ENCODE measurements around the gene SARDH.

The SARDH gene

DNA sequence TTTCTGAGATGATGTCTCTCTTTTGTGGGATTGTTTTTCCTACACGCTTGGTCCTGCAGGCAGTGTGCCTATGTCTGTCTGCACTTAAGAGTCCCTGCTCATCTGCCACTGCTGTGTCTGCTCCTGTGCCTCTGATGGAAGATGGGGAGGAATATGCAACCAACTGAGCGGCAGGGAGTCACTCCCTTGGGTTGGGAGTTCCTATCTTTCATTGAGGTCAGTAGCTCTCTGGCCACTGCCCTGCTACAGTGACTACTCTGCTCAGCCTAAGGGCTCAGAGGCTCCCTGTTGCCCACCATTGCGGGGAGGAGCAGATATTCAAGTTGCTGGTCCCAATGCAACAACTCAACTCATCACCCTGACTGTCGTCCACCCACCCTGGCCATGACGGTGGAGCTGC lies 115.6 kb downstream of the SARDH start:
- TF ChIP-seq, protein P1, sequence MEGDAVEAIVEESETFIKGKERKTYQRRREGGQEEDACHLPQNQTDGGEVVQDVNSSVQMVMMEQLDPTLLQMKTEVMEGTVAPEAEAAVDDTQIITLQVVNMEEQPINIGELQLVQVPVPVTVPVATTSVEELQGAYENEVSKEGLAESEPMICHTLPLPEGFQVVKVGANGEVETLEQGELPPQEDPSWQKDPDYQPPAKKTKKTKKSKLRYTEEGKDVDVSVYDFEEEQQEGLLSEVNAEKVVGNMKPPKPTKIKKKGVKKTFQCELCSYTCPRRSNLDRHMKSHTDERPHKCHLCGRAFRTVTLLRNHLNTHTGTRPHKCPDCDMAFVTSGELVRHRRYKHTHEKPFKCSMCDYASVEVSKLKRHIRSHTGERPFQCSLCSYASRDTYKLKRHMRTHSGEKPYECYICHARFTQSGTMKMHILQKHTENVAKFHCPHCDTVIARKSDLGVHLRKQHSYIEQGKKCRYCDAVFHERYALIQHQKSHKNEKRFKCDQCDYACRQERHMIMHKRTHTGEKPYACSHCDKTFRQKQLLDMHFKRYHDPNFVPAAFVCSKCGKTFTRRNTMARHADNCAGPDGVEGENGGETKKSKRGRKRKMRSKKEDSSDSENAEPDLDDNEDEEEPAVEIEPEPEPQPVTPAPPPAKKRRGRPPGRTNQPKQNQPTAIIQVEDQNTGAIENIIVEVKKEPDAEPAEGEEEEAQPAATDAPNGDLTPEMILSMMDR (IDR thresholded peaks at IDR 0.05; ENCODE audit: control insufficient read depth, insufficient read depth, low read depth, low read length, missing control alignments), result no peak
- DNase-seq (ENCODE audit: low read depth), result no peak
- H3K4me3 ChIP-seq (ENCODE audit: control insufficient read depth, low read depth, low read length), result no peak overlapping the region

DNA sequence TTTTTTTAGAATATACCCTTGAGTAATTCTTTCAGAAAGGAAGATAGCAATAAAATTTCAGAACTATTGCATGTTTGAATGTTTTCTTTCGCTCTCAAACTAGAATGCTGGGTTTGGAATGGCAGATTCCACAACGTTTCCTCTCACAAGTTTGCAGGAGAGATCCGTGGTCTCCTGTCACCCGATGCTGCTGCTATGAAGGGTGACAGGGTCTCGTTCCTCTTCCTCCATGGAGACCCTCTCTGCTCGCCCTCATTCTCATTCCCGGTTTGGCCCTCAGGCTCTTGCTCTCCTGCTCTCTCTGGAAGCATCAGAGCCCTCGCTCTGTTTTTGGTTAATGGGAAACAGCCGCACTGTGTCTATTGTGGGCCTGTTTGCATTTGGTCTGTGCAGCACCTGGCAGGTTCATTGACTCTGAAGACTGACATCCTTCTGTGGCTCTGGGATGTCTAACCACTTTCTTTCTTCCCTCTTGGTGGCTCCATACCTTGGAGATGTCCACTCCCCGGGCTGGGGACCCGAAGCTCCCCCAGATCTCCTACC lies 116.4 kb downstream of the SARDH start:
- no peak overlapping the region for H3K4me3 ChIP-seq (ENCODE audit: control insufficient read depth, low read depth, low read length)
- DNase-seq (ENCODE audit: low read depth), result no peak
- TF ChIP-seq, protein P1 (IDR thresholded peaks at IDR 0.05; ENCODE audit: control insufficient read depth, insufficient read depth, low read depth, low read length, missing control alignments), result no peak

DNA sequence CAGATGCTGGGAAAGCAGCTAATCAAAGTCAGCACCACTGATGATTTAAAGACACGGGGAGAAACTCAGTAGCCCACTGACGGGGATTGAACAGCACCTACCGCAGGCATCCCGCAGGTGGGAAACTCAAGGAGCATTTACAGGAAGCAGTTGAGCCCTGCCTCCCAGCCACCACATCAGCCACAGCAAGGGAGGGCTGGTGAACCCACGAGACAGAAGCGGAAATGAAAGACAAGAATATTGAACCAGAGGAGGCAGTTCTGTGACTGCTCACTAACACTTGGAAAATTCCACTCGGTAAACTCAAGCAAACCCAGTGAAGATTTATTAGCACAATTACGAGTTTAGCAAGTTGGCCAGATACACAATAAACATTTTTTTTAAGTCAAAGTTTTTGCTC lies 118.4 kb downstream of the SARDH start:
- TF ChIP-seq, protein P1 (IDR thresholded peaks at IDR 0.05; ENCODE audit: control insufficient read depth, insufficient read depth, low read depth, low read length, missing control alignments), result no peak
- no peak for DNase-seq (ENCODE audit: low read depth)
- H3K4me3 ChIP-seq (ENCODE audit: control insufficient read depth, low read depth, low read length), result no peak overlapping the region

DNA sequence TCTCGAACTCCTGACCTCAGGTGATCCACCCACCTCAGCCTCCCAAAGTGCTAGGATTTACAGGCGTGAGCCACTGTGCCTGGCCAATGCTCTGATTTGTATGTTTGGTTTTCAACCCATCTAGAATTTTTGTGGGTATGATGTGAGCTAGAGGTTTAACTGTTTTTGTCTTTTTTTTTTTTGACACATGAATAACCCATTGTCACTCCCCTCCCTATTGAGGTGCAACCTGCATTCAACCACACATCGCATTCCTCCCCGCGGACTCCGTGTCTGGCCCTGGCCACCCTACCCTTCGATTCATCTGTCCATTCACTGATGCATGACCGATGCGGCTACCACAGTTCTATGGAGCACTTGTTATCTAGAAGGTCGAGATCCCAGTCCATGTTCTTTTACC lies 119.4 kb downstream of the SARDH start:
- TF ChIP-seq, protein P1 (IDR thresholded peaks at IDR 0.05; ENCODE audit: control insufficient read depth, insufficient read depth, low read depth, low read length, missing control alignments), result no peak
- no peak overlapping the region for H3K4me3 ChIP-seq (ENCODE audit: control insufficient read depth, low read depth, low read length)

DNA sequence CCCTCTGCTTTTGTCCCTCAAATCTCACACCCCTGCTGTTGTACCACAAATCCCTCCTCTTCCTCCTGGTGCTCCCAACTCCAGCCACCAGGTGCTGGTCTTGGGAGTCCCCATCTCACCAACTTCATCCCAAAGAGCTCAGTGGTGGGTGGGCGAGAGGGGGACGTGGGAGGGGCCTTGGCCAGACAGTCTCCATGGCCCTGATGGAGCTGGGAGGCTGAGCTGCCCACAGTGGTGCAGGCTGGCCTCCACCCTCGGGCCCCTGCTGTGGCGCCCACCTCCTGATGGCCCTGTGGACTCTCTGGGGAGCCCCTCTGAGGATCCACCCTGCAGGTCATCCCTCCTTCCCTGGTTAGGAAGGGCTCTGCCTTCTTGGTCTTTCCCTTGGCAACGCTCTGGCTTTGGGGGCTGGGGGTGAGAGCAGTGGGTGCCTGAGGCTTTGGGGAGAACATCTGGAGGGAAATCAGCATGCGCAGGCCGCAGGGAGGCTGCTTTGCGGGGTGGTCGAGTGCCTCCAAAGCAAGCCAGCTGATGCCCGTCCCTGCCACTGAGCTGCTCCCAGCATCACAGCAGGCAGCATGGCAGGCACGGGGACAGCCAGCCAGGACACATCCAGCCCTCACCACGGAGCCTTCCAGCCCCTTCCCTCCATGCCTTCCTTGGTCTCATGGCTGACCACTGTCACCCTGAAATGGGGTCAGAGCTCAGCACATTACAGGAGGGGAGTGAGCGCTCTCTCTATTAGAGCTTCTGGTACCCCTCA lies 121.3 kb downstream of the SARDH start:
- TF ChIP-seq, protein P1 (IDR thresholded peaks at IDR 0.05; ENCODE audit: control insufficient read depth, insufficient read depth, low read depth, low read length, missing control alignments), result no peak
- DNase-seq (ENCODE audit: low read depth), result no peak
- no peak overlapping the region for H3K4me3 ChIP-seq (ENCODE audit: control insufficient read depth, low read depth, low read length)

More for the DNA sequence above, 119.4 kb downstream of the SARDH start:
- no peak for DNase-seq (ENCODE audit: low read depth)

DNA sequence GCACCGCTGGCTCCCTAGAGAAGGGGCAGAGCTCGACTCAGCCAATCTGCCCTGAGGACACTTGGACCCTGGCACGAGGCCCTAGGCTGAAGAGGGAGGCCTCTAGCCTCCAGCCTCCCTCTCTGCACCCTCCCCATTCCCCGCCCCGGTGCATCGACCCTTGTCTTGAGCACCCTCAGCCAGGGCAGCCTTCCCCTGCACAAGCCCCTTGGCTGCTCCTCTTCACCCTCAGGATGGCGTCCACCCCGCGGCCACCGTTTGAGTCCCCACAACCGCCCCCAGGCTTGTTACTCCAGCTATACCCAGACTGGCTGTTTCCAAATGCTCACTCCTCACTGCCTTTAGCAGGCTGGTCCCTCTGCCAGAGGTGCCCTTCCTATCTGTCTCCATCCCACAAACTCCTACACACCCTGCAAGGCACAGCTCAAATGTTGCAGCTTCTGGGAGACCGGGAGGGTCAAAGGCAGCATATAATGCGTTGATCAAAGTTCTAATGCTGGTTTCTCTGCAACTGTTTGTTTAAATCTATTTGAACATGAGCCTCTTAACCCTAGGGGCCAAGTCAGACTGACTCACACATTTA lies 122.5 kb downstream of the SARDH start:
- DNase-seq (ENCODE audit: low read depth), result no peak
- no peak overlapping the region for H3K4me3 ChIP-seq (ENCODE audit: control insufficient read depth, low read depth, low read length)
- TF ChIP-seq, protein P1 (IDR thresholded peaks at IDR 0.05; ENCODE audit: control insufficient read depth, insufficient read depth, low read depth, low read length, missing control alignments), result no peak
